DOHH2 (cell line): ENCODE results near the gene TFPT.

Experiments
- H3F3A ChIP-seq: fragments of 200-600 bp; sonication (generic), shearing (Covaris generic); 2 replicates; pipeline ENCODE4 v1.6.0; 2016; ENCODE audit warnings: antibody characterized with exemption, mild to moderate bottlenecking; ENCODE audit not compliant: control insufficient read depth, insufficient read depth
- H3K27ac ChIP-seq: fragments of 200-600 bp; sonication (generic); 2 replicates; pipeline ENCODE4 v1.5.1; 2014; ENCODE audit warnings: low read depth, mild to moderate bottlenecking, low read length, moderate library complexity
- H3K27me3 ChIP-seq: fragments of 200-600 bp; sonication (generic); 2 replicates; pipeline ENCODE4 v1.6.1; 2014; ENCODE audit warnings: mild to moderate bottlenecking, low read length, mixed read lengths; ENCODE audit not compliant: control insufficient read depth
- H3K36me3 ChIP-seq: fragments of 200-600 bp; sonication (generic); 2 replicates; pipeline ENCODE4 v1.6.1; 2014; ENCODE audit warnings: mild to moderate bottlenecking, low read length, moderate library complexity, mixed read lengths; ENCODE audit not compliant: control insufficient read depth
- H3K4me1 ChIP-seq: fragments of 200-600 bp; sonication (generic); 2 replicates; pipeline ENCODE4 v1.6.1; 2014; ENCODE audit warnings: mild to moderate bottlenecking, low read length, mixed read lengths; ENCODE audit not compliant: control insufficient read depth
- H3K4me2 ChIP-seq: fragments of 200-600 bp; sonication (generic); 2 replicates; pipeline ENCODE4 v1.6.0; 2014; ENCODE audit warnings: mild to moderate bottlenecking, low read length, moderate library complexity
- H3K4me3 ChIP-seq: fragments of 200-600 bp; sonication (generic); 2 replicates; pipeline ENCODE4 v1.5.1; 2014; ENCODE audit warnings: mild to moderate bottlenecking, low read length, mixed read lengths
- H3K79me2 ChIP-seq: fragments of 200-600 bp; sonication (generic); 2 replicates; pipeline ENCODE4 v1.6.1; 2014; ENCODE audit warnings: mild to moderate bottlenecking, low read length, mixed read lengths; ENCODE audit not compliant: control insufficient read depth
- H3K9me2 ChIP-seq: fragments of 200-600 bp; sonication (generic); replicated peaks from 2 replicates; pipeline ENCODE4 v1.6.1; 2014; ENCODE audit warnings: mild to moderate bottlenecking, low read length, mixed read lengths; ENCODE audit not compliant: control insufficient read depth
- H3K9me3 ChIP-seq: fragments of 200-600 bp; sonication (generic); 2 replicates; pipeline ENCODE4 v1.6.1; 2014; ENCODE audit warnings: antibody characterized with exemption, low read length, mixed read lengths; ENCODE audit not compliant: control insufficient read depth, insufficient read depth
- H4K20me1 ChIP-seq: fragments of 200-600 bp; sonication (generic); 2 replicates; pipeline ENCODE4 v1.6.0; 2014; ENCODE audit warnings: low read depth, mild to moderate bottlenecking, antibody characterized with exemption, low read length, moderate library complexity; ENCODE audit not compliant: control insufficient read depth, insufficient read depth
- CTCF ChIP-seq: fragments of 200-600 bp; sonication (generic); IDR thresholded peaks from one replicate; pipeline ENCODE4 v1.5.1; 2014; ENCODE audit warnings: antibody characterized with exemption, mild to moderate bottlenecking, low read depth, low read length; ENCODE audit not compliant: poor library complexity, severe bottlenecking
- EZH2phosphoT487 ChIP-seq: fragments of 200-600 bp; sonication (generic); IDR thresholded peaks from 2 replicates; pipeline ENCODE4 v1.6.1; 2017; ENCODE audit warnings: borderline replicate concordance, mild to moderate bottlenecking, antibody characterized with exemption, low read length, moderate library complexity, mixed read lengths

TFPT gene

DNA sequence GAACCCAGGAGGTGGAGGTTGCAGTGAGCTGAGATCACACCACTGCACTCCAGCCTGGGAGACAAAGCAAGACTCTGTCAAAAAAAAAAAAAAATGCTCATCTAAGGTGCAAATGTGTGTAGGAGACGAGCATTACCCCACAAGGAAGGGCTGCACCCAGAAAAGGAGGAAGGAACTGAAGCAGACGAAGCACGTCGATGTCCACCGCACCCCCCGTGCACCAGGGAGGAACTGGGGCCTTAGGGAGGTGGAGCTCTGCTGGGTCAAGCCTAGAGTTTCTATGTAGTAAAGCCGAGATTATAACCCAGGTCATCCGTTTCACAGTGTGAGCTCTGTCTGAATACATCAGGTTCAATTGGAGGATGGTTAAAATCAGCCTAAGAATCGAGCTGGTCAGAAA, 52.8 kb downstream of the TFPT start:
- H3K79me2 ChIP-seq, result no peaks in the 10 kb centered on the region
- H3K9me2 ChIP-seq, result no peaks in the 10 kb centered on the region
- no peaks in the 10 kb centered on the region for H3K27me3 ChIP-seq
- H4K20me1 ChIP-seq, result no peaks in the 10 kb centered on the region
- H3K4me3 ChIP-seq, result no peak overlapping the region
- no peaks in the 10 kb centered on the region for H3K9me3 ChIP-seq
- H3K27ac ChIP-seq, result no peak overlapping the region
- H3F3A ChIP-seq, result no peaks in the 10 kb centered on the region
- TF ChIP-seq CTCF (no peak), EZH2phosphoT487 (no peak)
- H3K4me1 ChIP-seq, result no peaks in the 10 kb centered on the region
- H3K4me2 ChIP-seq, result no peak overlapping the region
- no peaks in the 10 kb centered on the region for H3K36me3 ChIP-seq
